ENCODE results near the gene ZNF644. TPM values are rescaled to one million over a fixed set of nuclear protein-coding genes. Genes with fewer than 3 reads are reported as not detected.

ZNF644 gene
- total and polyA plus RNA-seq, 2 experiments from 2014 or later, result 37.9 to 43.6 TPM

GRCh38 chr1:91038582-91038981 is 16.7 kb upstream of the ZNF644 start:
- Histone ChIP-seq H3K9me3 (ENCODE audit: low read depth) (peaks cover 2% of the 10 kb centered on the region), H3K27me3 (no peaks in the 10 kb centered on the region), H3K4me3 (no peak overlapping the region), H3K36me3 (no peaks in the 10 kb centered on the region), H3K27ac (no peak overlapping the region), H3K4me1 (ENCODE audit: low read depth) (no peaks in the 10 kb centered on the region)
- no peak for DNase-seq (ENCODE audit: low read depth in 1 of 2, low spot score in 1 of 2)
- no peak for TF ChIP-seq CTCF (IDR thresholded peaks at IDR 0.05; ENCODE audit: low read depth, low read length)

DNA sequence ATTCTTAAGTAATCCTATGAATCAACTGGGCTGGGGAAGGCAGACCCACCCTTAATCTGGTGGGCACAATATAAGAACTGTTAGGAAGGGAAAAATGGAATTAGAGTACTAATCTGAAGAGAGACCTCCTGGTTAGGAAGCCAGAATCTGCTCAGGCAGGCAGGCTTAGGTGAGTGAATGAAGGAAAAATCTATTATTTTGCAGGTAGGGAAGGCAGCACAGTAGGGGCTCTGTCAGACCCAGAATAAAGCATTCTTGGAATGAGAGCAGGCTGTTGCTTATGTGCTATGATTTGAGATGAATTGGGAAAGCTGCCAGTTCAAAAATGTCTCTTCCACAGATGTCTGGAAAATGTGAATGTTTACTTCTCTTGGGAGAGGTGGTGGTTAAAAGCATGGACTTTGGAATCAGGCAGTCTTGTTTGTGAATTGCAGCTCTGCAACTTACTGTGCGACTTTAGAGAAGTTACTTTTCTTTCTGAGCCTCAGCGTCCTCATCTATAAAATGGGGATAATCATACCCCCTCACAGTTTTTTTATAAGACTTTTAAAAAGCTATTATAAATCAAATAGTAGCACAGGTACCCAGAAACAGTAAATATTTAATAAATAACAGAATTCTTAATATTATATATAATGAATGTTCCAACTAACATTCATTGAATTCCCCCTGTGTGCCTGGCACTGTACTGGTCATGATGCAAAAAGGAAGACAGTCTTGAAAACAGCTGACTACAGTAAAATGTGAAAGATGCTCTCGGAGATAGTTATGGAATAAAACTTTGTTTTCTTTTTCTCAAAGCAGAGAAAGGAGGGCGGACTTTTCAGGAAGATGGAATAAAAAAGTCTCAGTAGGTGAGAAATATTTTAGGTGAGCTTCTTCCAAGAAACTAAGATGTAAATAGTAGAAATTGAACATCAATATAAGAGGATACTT is 15.3 kb upstream of the ZNF644 start:
- no peak overlapping the region for H3K27ac ChIP-seq

DNA sequence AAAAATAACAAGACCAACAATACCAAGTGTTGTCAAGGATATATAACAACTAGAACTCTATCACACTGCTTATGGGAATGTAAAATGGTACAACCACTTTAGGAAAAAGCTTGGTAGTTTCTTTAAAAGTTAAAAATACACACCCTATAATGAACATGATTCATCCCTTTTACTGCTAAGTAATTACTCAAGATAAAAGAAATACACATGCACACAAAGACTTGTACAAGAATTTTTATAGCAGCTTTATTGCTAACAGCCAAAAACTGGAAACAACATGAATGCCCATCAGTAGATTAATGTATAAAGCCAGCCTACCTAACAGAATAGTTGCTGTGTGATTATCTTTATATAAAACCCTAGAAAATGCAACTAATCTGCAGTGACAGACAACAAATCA is 10.5 kb upstream of the ZNF644 start:
- no peak overlapping the region for H3K27ac ChIP-seq
- H3K27me3 ChIP-seq, result no peaks in the 10 kb centered on the region
- H3K4me1 ChIP-seq (ENCODE audit: low read depth), result no peaks in the 10 kb centered on the region
- no peak for TF ChIP-seq CTCF (IDR thresholded peaks at IDR 0.05; ENCODE audit: low read depth, low read length)
- no peak for DNase-seq (ENCODE audit: low read depth in 1 of 2, low spot score in 1 of 2)
- no peak overlapping the region for H3K4me3 ChIP-seq
- H3K9me3 ChIP-seq (ENCODE audit: low read depth), result no peaks in the 10 kb centered on the region
- H3K36me3 ChIP-seq, result no peaks in the 10 kb centered on the region

More for the DNA sequence above, 15.3 kb upstream of the ZNF644 start:
- Histone ChIP-seq H3K36me3 (no peaks in the 10 kb centered on the region), H3K27me3 (no peaks in the 10 kb centered on the region), H3K4me3 (no peak overlapping the region), H3K4me1 (ENCODE audit: low read depth) (no peaks in the 10 kb centered on the region), H3K9me3 (ENCODE audit: low read depth) (no peaks in the 10 kb centered on the region)
- peak in 1 of 2 donors; percentile 26 for DNase-seq (ENCODE audit: low read depth in 1 of 2, low spot score in 1 of 2)
- TF ChIP-seq CTCF (IDR thresholded peaks at IDR 0.05; ENCODE audit: low read depth, low read length), result no peak

GRCh38 chr1:91031081-91031480 is 9.2 kb upstream of the ZNF644 start:
- Histone ChIP-seq H3K4me1 (ENCODE audit: low read depth) (no peaks in the 10 kb centered on the region), H3K9me3 (ENCODE audit: low read depth) (no peaks in the 10 kb centered on the region), H3K4me3 (no peak overlapping the region), H3K36me3 (no peaks in the 10 kb centered on the region), H3K27me3 (no peaks in the 10 kb centered on the region), H3K27ac (no peak overlapping the region)
- no peak for TF ChIP-seq CTCF (IDR thresholded peaks at IDR 0.05; ENCODE audit: low read depth, low read length)
- DNase-seq (ENCODE audit: low read depth in 1 of 2, low spot score in 1 of 2), result no peak

- Histone ChIP-seq H3K36me3 (no peaks in the 10 kb centered on the region), H3K4me3 (no peak overlapping the region), H3K9me3 (ENCODE audit: low read depth) (no peaks in the 10 kb centered on the region), H3K27me3 (no peaks in the 10 kb centered on the region), H3K27ac (no peak overlapping the region), H3K4me1 (ENCODE audit: low read depth) (no peaks in the 10 kb centered on the region)
- peak in 1 of 2 donors; percentile 35 for DNase-seq (ENCODE audit: low read depth in 1 of 2, low spot score in 1 of 2)
- peak; percentile 51 for TF ChIP-seq CTCF (IDR thresholded peaks at IDR 0.05; ENCODE audit: low read depth, low read length)
These were observed 4.9 kb upstream of the ZNF644 start for GRCh38 chr1:91026777-91027176.

Measured in cardiac muscle cell (in vitro differentiated cells and primary cell).